Osteoblast (primary cell): ENCODE data around the gene DIP2C. TPM values are rescaled to one million over a fixed set of nuclear protein-coding genes. Genes with fewer than 3 reads are reported as not detected.
A peak's percentile ranks its signal among the peaks of the same experiment; 100 is the strongest.

Experiments used
- DNase-seq: peaks from one replicate; pipeline ENCODE4 v3.0.0; 2011; ENCODE audit warnings: low spot score, mixed read lengths; ENCODE audit not compliant: insufficient read length; ENCODE audit errors: missing footprints
- H2AFZ ChIP-seq: 2 replicates; pipeline ENCODE4 v1.6.0; 2011; ENCODE audit warnings: mild to moderate bottlenecking, low read length
- H3K27ac ChIP-seq: 2 replicates; pipeline ENCODE4 v1.5.1; 2011; ENCODE audit warnings: mild to moderate bottlenecking, low read depth, low read length, moderate library complexity
- H3K27me3 ChIP-seq: 2 replicates; pipeline ENCODE4 v1.6.0; 2012; ENCODE audit warnings: mild to moderate bottlenecking, control low read depth, inconsistent platforms, low read length, moderate library complexity; ENCODE audit not compliant: insufficient read depth
- H3K36me3 ChIP-seq: 2 replicates; pipeline ENCODE4 v1.5.1; 2011; ENCODE audit warnings: mild to moderate bottlenecking, low read length, control low read depth, moderate library complexity; ENCODE audit not compliant: insufficient read depth
- H3K4me1 ChIP-seq: 2 replicates; pipeline ENCODE4 v1.5.1; 2011; ENCODE audit warnings: mild to moderate bottlenecking, low read length, control low read depth, moderate library complexity; ENCODE audit not compliant: insufficient read depth
- H3K4me2 ChIP-seq: 2 replicates; pipeline ENCODE4 v1.6.0; 2011; ENCODE audit warnings: mild to moderate bottlenecking, low read length; ENCODE audit not compliant: insufficient read depth
- H3K4me3 ChIP-seq: fragments of 200-600 bp; sonication (generic); 3 replicates; pipeline ENCODE4 v1.5.1; 2012; ENCODE audit warnings: mild to moderate bottlenecking, low read length, inconsistent platforms; ENCODE audit not compliant: insufficient read depth
- H3K79me2 ChIP-seq: 2 replicates; pipeline ENCODE4 v1.6.0; 2012; ENCODE audit warnings: mild to moderate bottlenecking, low read length, control low read depth, inconsistent platforms; ENCODE audit not compliant: insufficient read depth
- H3K9me3 ChIP-seq: 2 replicates; pipeline ENCODE4 v1.5.1; 2011; ENCODE audit warnings: low read depth, low read length, control low read depth
- H4K20me1 ChIP-seq: 2 replicates; pipeline ENCODE4 v1.6.0; 2012; ENCODE audit warnings: mild to moderate bottlenecking, low read length, control low read depth; ENCODE audit not compliant: insufficient read depth
- CTCF ChIP-seq: IDR thresholded peaks from 2 replicates; pipeline ENCODE4 v1.5.1; 2011; ENCODE audit warnings: mild to moderate bottlenecking, low read depth, low read length, moderate library complexity; ENCODE audit errors: extremely low read depth
- total RNA-seq: library from RNA; depleted of rRNA; stranded (reverse); fragments of >200 nt; gene quantifications from 2 replicates; pipeline ENCODE4 v1.2.3, GENCODE V29; 2012

Gene DIP2C
- total RNA-seq, 1 donor, result 36.9 TPM

DNA sequence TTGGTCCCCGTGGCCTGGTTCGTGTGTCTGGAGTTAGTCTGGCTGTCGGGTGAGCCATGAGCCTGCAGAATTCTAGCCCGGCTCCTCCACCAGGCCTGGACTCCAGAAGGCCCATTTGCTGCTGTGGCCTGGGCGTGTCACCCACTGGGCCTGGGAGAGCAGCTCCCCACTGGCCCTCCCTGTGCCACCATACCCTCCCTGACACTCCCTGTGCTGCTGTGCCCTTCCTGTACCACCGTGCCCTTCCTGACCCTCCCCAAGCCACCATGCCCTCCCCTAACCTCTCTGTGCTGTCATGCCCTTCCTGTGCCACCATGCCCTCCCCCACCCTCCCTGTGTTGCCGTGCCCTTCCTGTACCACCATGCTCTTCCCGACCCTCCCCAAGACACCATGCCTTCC lies 39.1 kb upstream of the DIP2C start:
- H3K4me3 ChIP-seq, result no peak overlapping the region
- peaks cover 4% of the 10 kb centered on the region for H3K9me3 ChIP-seq
- no peak for TF ChIP-seq CTCF
- no peak overlapping the region for H2AFZ ChIP-seq
- H4K20me1 ChIP-seq, result no peaks in the 10 kb centered on the region
- no peak for DNase-seq
- H3K36me3 ChIP-seq, result no peaks in the 10 kb centered on the region
- H3K27ac ChIP-seq, result no peak overlapping the region
- H3K79me2 ChIP-seq, result no peaks in the 10 kb centered on the region
- H3K4me1 ChIP-seq, result no peaks in the 10 kb centered on the region
- peaks cover 10% of the 10 kb centered on the region for H3K27me3 ChIP-seq
- H3K4me2 ChIP-seq, result no peak overlapping the region

GRCh38 chr10:727162-727790 lies 37.8 kb upstream of the DIP2C start:
- H3K27me3 ChIP-seq, result peaks cover 5% of the 10 kb centered on the region
- H3K36me3 ChIP-seq, result no peaks in the 10 kb centered on the region
- H2AFZ ChIP-seq, result no peak overlapping the region
- H3K4me2 ChIP-seq, result no peak overlapping the region
- H3K79me2 ChIP-seq, result no peaks in the 10 kb centered on the region
- H3K27ac ChIP-seq, result no peak overlapping the region
- no peak overlapping the region for H3K4me3 ChIP-seq
- TF ChIP-seq CTCF, result no peak
- DNase-seq, result no peak
- H4K20me1 ChIP-seq, result no peaks in the 10 kb centered on the region
- peaks cover 4% of the 10 kb centered on the region for H3K9me3 ChIP-seq
- H3K4me1 ChIP-seq, result no peaks in the 10 kb centered on the region

GRCh38 chr10:725786-726185 lies 36.3 kb upstream of the DIP2C start:
- Histone ChIP-seq H3K9me3 (peaks cover 4% of the 10 kb centered on the region), H3K27me3 (no peaks in the 10 kb centered on the region), H4K20me1 (no peaks in the 10 kb centered on the region), H3K4me1 (no peaks in the 10 kb centered on the region), H3K36me3 (no peaks in the 10 kb centered on the region), H3K4me2 (no peak overlapping the region), H3K27ac (no peak overlapping the region), H2AFZ (no peak overlapping the region), H3K4me3 (no peak overlapping the region), H3K79me2 (no peaks in the 10 kb centered on the region)
- DNase-seq, result peak; percentile 86
- no peak for TF ChIP-seq CTCF

DNA sequence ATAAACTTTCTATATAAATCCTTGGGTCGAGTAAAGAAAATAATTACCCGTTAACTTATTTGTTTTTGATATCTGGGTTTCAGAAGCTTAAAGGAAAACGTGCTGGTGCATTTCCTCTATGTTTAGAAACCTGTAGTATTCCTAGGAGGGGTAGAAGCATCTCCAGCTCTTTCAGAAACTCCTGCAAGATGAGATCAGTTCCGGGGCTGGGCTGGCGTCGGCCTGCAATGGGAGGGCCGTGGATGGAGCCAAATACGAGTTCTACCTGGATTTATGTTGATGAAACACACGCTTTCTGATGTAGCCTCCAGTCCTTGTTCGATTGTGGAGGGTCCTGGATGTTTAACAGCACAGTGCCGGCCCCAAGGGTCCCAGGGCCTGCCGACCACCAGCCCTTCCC lies 35.8 kb upstream of the DIP2C start:
- Histone ChIP-seq H3K4me1 (no peaks in the 10 kb centered on the region), H3K27ac (no peak overlapping the region), H2AFZ (no peak overlapping the region), H3K79me2 (no peaks in the 10 kb centered on the region), H3K4me2 (no peak overlapping the region), H3K27me3 (peaks cover 2% of the 10 kb centered on the region), H3K9me3 (peaks cover 4% of the 10 kb centered on the region), H3K36me3 (no peaks in the 10 kb centered on the region), H3K4me3 (no peak overlapping the region), H4K20me1 (no peaks in the 10 kb centered on the region)
- TF ChIP-seq CTCF, result no peak
- DNase-seq, result no peak
